ENCODE measurements around the gene PGM2L1. TPM values are rescaled to one million over a fixed set of nuclear protein-coding genes. Genes with fewer than 3 reads are reported as not detected.

The PGM2L1 gene
- total RNA-seq, 2 donors from 2014 or later = 3.6 to 4.3 TPM

- TF ChIP-seq CTCF (IDR thresholded peaks at IDR 0.05) = no peak
- no peak for TF ChIP-seq POLR2A (IDR thresholded peaks at IDR 0.05)
- no peak for TF ChIP-seq POLR2AphosphoS5 (IDR thresholded peaks at IDR 0.05)
- Histone ChIP-seq H3K27ac (no peak overlapping the region), H3K4me3 (no peak overlapping the region), H3K4me1 (replicated peaks) (no peaks in the 10 kb centered on the region), H3K9me3 (no peaks in the 10 kb centered on the region), H3K36me3 (no peaks in the 10 kb centered on the region), H3K27me3 (replicated peaks; ENCODE audit: insufficient read depth) (no peaks in the 10 kb centered on the region)
- DNase-seq (ENCODE audit: low spot score) = no peak
- intact Hi-C loops (cut with DNase I) = no loop called here
Observed at GRCh38 chr11:74330075-74330858, 68.0 kb downstream of the PGM2L1 start.

- Histone ChIP-seq H3K9me3 (no peaks in the 10 kb centered on the region), H3K4me1 (replicated peaks) (no peaks in the 10 kb centered on the region), H3K27me3 (replicated peaks; ENCODE audit: insufficient read depth) (no peaks in the 10 kb centered on the region), H3K27ac (no peak overlapping the region), H3K4me3 (no peak overlapping the region), H3K36me3 (no peaks in the 10 kb centered on the region)
- 97% methylated on average over 1 of the region's 1 CpG for WGBS
- TF ChIP-seq POLR2A (IDR thresholded peaks at IDR 0.05) (no peak), CTCF (IDR thresholded peaks at IDR 0.05) (no peak), POLR2AphosphoS5 (IDR thresholded peaks at IDR 0.05) (no peak)
- intact Hi-C loops (cut with DNase I) = loop anchor here (5.0 kb wide), 1 partner anchor 345 kb away; the partner anchor contains the start of gene UCP2
- DNase-seq (ENCODE audit: low spot score) = no peak
Observed at GRCh38 chr11:74327076-74327475, 71.2 kb downstream of the PGM2L1 start.

GRCh38 chr11:74326665-74327064 lies 71.6 kb downstream of the PGM2L1 start:
- H3K9me3 ChIP-seq = no peaks in the 10 kb centered on the region
- DNase-seq (ENCODE audit: low spot score) = no peak
- TF ChIP-seq CTCF (IDR thresholded peaks at IDR 0.05) (no peak), POLR2AphosphoS5 (IDR thresholded peaks at IDR 0.05) (no peak), POLR2A (IDR thresholded peaks at IDR 0.05) (no peak)
- no peaks in the 10 kb centered on the region for H3K27me3 ChIP-seq (replicated peaks; ENCODE audit: insufficient read depth)
- H3K4me3 ChIP-seq = no peak overlapping the region
- H3K36me3 ChIP-seq = no peaks in the 10 kb centered on the region
- intact Hi-C loops (cut with DNase I) = loop anchor here (5.0 kb wide), 1 partner anchor 344 kb away; the partner anchor contains the start of gene UCP2
- WGBS = 84% methylated on average over 5 of the region's 5 CpGs
- H3K4me1 ChIP-seq (replicated peaks) = no peaks in the 10 kb centered on the region
- no peak overlapping the region for H3K27ac ChIP-seq

- WGBS = 43% methylated on average over 7 of the region's 7 CpGs
- H3K27ac ChIP-seq = peak overlapping the region in 1 of 2 donors; percentile 24
- H3K36me3 ChIP-seq = no peaks in the 10 kb centered on the region
- H3K4me3 ChIP-seq = no peak overlapping the region
- TF ChIP-seq POLR2A (IDR thresholded peaks at IDR 0.05) (no peak), POLR2AphosphoS5 (IDR thresholded peaks at IDR 0.05) (peak; percentile 69), CTCF (IDR thresholded peaks at IDR 0.05) (no peak)
- no peaks in the 10 kb centered on the region for H3K4me1 ChIP-seq (replicated peaks)
- H3K9me3 ChIP-seq = no peaks in the 10 kb centered on the region
- intact Hi-C loops (cut with DNase I) = loop anchor here (5.0 kb wide), 1 partner anchor 344 kb away; the partner anchor contains the start of gene UCP2
- H3K27me3 ChIP-seq (replicated peaks; ENCODE audit: insufficient read depth) = no peaks in the 10 kb centered on the region
- peak; percentile 53 for DNase-seq (ENCODE audit: low spot score)
Observed at GRCh38 chr11:74325649-74326645, 72.3 kb downstream of the PGM2L1 start.

Data from prostate gland (tissue), 2 donors.